BLaER1 treated with 17β-estradiol and CSF1 and Interleukin-3, amounts not matched to agents 10 nM and 100 nM (cell line): ENCODE results near the gene CCDC12.

ENCODE experiments used
- H3K27ac ChIP-seq, 11 experiments: shearing (Covaris generic); formaldehyde crosslinking; 2 replicates each; pipeline ENCODE4 v1.8.1; 2022
- H3K27me3 ChIP-seq, 11 experiments: shearing (Covaris generic); formaldehyde crosslinking; 2 replicates each; pipeline ENCODE4 v1.8.1; 2022
- H3K36me3 ChIP-seq, 11 experiments: shearing (Covaris generic); formaldehyde crosslinking; 2 replicates each; pipeline ENCODE4 v1.8.1; 2022
- H3K4me1 ChIP-seq, 10 experiments: shearing (Covaris generic); formaldehyde crosslinking; 2 replicates each; pipeline ENCODE4 v1.8.1; 2022
- H3K4me2 ChIP-seq, 11 experiments: shearing (Covaris generic); formaldehyde crosslinking; 2 replicates each; pipeline ENCODE4 v1.8.1; 2022
- H3K4me3 ChIP-seq, 10 experiments: shearing (Covaris generic); formaldehyde crosslinking; 2 replicates each; pipeline ENCODE4 v1.8.1; 2022
- H3K9ac ChIP-seq, 11 experiments: shearing (Covaris generic); formaldehyde crosslinking; 2 replicates each; pipeline ENCODE4 v1.8.1; 2022
- H3K9me3 ChIP-seq, 11 experiments: shearing (Covaris generic); formaldehyde crosslinking; replicated peaks in 1 of 11; 2 replicates each; pipeline ENCODE4 v1.8.1; 2022
- H4K20me1 ChIP-seq, 11 experiments: shearing (Covaris generic); formaldehyde crosslinking; 2 replicates each; pipeline ENCODE4 v1.8.1; 2022
- Cebpa-rat ChIP-seq, 11 experiments: shearing (Covaris generic); IDR thresholded peaks; 2 replicates each; pipeline ENCODE4 v1.8.1; 2022

Gene CCDC12

DNA sequence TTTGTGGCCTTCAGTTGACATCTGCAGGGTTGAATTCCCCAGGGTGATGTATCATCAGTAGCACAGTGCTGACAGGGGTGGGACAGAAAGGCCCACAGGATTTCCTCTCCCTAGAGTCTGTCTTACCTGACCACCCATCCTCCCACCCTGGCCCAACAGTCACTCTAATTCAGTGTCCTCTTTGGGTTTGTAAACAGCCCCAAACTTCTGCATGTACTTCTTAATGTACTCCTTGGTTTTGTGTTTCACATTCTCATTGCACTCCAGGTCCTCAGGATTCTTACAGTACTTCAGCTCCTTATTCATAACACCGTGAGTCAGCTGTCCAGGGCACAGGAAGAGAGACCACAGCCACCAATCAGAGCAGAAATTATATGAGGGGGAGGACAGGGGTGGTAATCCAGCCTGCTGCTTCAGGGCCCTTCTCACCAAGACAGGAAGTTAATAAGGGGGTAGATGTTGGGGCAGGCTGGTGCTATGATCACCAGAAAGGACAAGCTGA, 40.4 kb upstream of the CCDC12 start:
- Histone ChIP-seq H3K4me1 (peaks cover 49 to 100% (median 99%) of the 10 kb centered on the region in 10 experiments), H4K20me1 (peaks cover 0 to 70% (median 0%) of the 10 kb centered on the region in 11 experiments; a peak in 6 of 22 replicates), H3K27ac (peak overlapping the region in 10 of 11 experiments; percentile 51 to 89 (median 86); a peak in 20 of 22 replicates), H3K9me3 (no peaks in the 10 kb centered on the region), H3K4me3 (peak overlapping the region in 8 of 10 experiments; percentile 27 to 57 (median 38); a peak in 12 of 20 replicates), H3K36me3 (peaks cover 56 to 96% (median 73%) of the 10 kb centered on the region in 11 experiments; a peak in 21 of 22 replicates), H3K27me3 (no peaks in the 10 kb centered on the region), H3K9ac (peak overlapping the region; percentile 13 to 81 (median 74); a peak in 21 of 22 replicates), H3K4me2 (peak overlapping the region; percentile 65 to 95 (median 91))
- no peak for TF ChIP-seq Cebpa-rat (IDR thresholded peaks at IDR 0.05)

- Histone ChIP-seq H3K27me3 (no peaks in the 10 kb centered on the region), H3K36me3 (peaks cover 55 to 89% (median 69%) of the 10 kb centered on the region in 11 experiments; a peak in 21 of 22 replicates), H3K4me2 (peak overlapping the region; percentile 65 to 95 (median 91)), H3K27ac (peak overlapping the region in 10 of 11 experiments; percentile 51 to 89 (median 86); a peak in 20 of 22 replicates), H3K4me1 (peaks cover 49 to 100% (median 99%) of the 10 kb centered on the region in 10 experiments), H3K9me3 (no peaks in the 10 kb centered on the region), H3K9ac (peak overlapping the region in 10 of 11 experiments; percentile 13 to 81 (median 74); a peak in 17 of 22 replicates), H3K4me3 (peak overlapping the region in 7 of 10 experiments; percentile 27 to 57 (median 39); a peak in 11 of 20 replicates), H4K20me1 (peaks cover 0 to 63% (median 0%) of the 10 kb centered on the region in 11 experiments; a peak in 6 of 22 replicates)
- no peak for TF ChIP-seq Cebpa-rat (IDR thresholded peaks at IDR 0.05)
Measured at GRCh38 chr3:47016086-47016933, 39.8 kb upstream of the CCDC12 start.

GRCh38 chr3:47015151-47015550, 38.6 kb upstream of the CCDC12 start:
- peak overlapping the region in 9 of 11 experiments; percentile 9 to 68 (median 50); a peak in 15 of 22 replicates for H3K27ac ChIP-seq
- H3K4me2 ChIP-seq, result peak overlapping the region in 10 of 11 experiments; percentile 2 to 95 (median 64); a peak in 17 of 22 replicates
- no peaks in the 10 kb centered on the region for H3K27me3 ChIP-seq
- TF ChIP-seq Cebpa-rat (IDR thresholded peaks at IDR 0.05), result no peak
- no peaks in the 10 kb centered on the region for H3K9me3 ChIP-seq
- H3K9ac ChIP-seq, result peak overlapping the region in 5 of 11 experiments; percentile 1 to 42 (median 27); a peak in 7 of 22 replicates
- peaks cover 44 to 78% (median 58%) of the 10 kb centered on the region in 11 experiments; a peak in 21 of 22 replicates for H3K36me3 ChIP-seq
- H4K20me1 ChIP-seq, result peaks cover 0 to 55% (median 0%) of the 10 kb centered on the region in 11 experiments; a peak in 6 of 22 replicates
- peaks cover 44 to 100% (median 100%) of the 10 kb centered on the region in 10 experiments for H3K4me1 ChIP-seq
- H3K4me3 ChIP-seq, result no peak overlapping the region

GRCh38 chr3:47014036-47014435, 37.5 kb upstream of the CCDC12 start:
- no peak overlapping the region for H3K9ac ChIP-seq
- peaks cover 0 to 43% (median 0%) of the 10 kb centered on the region in 11 experiments; a peak in 6 of 22 replicates for H4K20me1 ChIP-seq
- no peak overlapping the region for H3K4me3 ChIP-seq
- TF ChIP-seq Cebpa-rat (IDR thresholded peaks at IDR 0.05), result no peak
- H3K4me2 ChIP-seq, result peak overlapping the region in 5 of 11 experiments; percentile 5 to 95 (median 91); a peak in 8 of 22 replicates
- H3K27me3 ChIP-seq, result no peaks in the 10 kb centered on the region
- peaks cover 40 to 100% (median 98%) of the 10 kb centered on the region in 10 experiments for H3K4me1 ChIP-seq
- no peaks in the 10 kb centered on the region for H3K9me3 ChIP-seq
- H3K36me3 ChIP-seq, result peaks cover 33 to 66% (median 46%) of the 10 kb centered on the region in 11 experiments; a peak in 21 of 22 replicates
- peak overlapping the region in 2 of 11 experiments; percentile 9 to 34; a peak in 1 of 22 replicates for H3K27ac ChIP-seq

DNA sequence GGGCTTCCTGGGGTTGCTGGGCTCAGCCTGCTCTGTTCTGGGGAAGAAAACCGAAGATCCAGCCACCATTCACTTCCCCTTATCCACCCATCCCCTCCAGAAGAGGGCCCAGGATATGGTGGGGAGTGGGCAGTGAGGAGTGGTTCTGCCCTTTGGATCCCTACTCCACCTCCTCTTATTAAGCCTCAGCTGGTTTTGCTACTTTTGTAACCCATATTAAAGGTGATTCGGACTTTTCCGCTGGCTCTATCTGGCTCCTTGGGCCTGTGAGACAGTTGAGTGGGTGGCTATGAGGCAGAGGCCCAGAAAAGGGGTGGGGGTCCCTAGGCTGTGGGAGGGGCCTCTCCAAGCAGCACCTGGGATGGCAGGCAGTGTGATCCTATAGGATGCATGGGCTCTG, 36.7 kb upstream of the CCDC12 start:
- Histone ChIP-seq H3K36me3 (peaks cover 26 to 62% (median 43%) of the 10 kb centered on the region in 11 experiments; a peak in 20 of 22 replicates), H3K4me1 (peaks cover 39 to 100% (median 97%) of the 10 kb centered on the region in 10 experiments), H3K9me3 (no peaks in the 10 kb centered on the region), H3K4me2 (peak overlapping the region in 8 of 11 experiments; percentile 84 to 98 (median 92); a peak in 10 of 22 replicates), H3K27ac (peak overlapping the region in 7 of 11 experiments; percentile 9 to 96 (median 33); a peak in 9 of 22 replicates), H4K20me1 (peaks cover 0 to 35% (median 0%) of the 10 kb centered on the region in 11 experiments; a peak in 9 of 22 replicates), H3K4me3 (no peak overlapping the region), H3K9ac (no peak overlapping the region; a peak in 1 of 22 replicates), H3K27me3 (no peaks in the 10 kb centered on the region)
- no peak for TF ChIP-seq Cebpa-rat (IDR thresholded peaks at IDR 0.05)

DNA sequence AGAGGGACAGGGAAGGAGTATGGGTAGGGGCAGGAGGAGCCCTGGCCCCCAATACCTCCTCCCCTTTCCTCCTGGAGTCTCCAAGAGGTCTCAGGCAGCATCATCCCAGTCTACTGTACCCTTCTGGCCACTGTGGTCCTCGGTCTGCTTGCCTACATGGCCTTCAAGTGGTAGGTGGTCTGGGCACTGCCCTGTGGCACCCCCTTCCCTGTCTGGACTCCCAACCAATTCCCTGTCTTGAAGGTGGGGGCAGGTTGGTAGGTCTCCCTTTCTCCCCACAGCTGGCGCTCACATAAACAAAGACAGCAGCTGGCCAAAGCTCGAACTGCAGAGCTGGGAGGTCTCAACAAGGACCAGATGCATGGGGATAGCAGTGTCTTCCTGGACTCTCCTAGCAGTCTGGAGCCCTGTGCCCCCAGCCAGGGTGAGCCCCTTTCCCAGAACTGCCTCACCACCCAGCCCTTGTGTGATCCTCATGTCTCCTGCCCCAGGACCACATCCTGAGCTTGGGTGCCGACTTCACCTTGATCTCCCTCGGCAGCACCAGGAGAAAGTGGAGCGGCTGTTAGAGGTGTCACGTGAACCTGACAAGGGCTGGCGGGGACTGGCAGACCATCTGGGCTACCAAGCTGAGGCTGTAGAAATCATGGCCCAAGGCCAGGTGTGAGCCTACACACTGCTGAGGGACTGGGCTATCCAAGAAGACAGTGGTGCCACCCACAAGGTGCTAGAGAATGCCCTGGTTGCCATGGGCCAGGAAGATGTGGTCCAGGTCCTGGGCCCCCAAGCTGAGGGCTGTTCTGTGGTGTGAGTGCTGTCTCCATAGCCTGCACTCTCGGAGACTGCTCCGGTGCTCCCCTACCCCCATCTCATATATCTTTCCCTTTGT, 36.0 kb upstream of the CCDC12 start:
- TF ChIP-seq Cebpa-rat (IDR thresholded peaks at IDR 0.05), result no peak
- H3K4me3 ChIP-seq, result no peak overlapping the region
- peak overlapping the region in 9 of 11 experiments; percentile 84 to 98 (median 92); a peak in 15 of 22 replicates for H3K4me2 ChIP-seq
- H3K27me3 ChIP-seq, result no peaks in the 10 kb centered on the region
- H3K4me1 ChIP-seq, result peaks cover 32 to 99% (median 94%) of the 10 kb centered on the region in 10 experiments
- no peak overlapping the region; a peak in 1 of 22 replicates for H3K9ac ChIP-seq
- peaks cover 22 to 62% (median 43%) of the 10 kb centered on the region in 11 experiments; a peak in 20 of 22 replicates for H3K36me3 ChIP-seq
- H3K27ac ChIP-seq, result peak overlapping the region in 8 of 11 experiments; percentile 9 to 96 (median 32); a peak in 12 of 22 replicates
- H4K20me1 ChIP-seq, result peaks cover 0 to 32% (median 6%) of the 10 kb centered on the region in 11 experiments; a peak in 10 of 22 replicates
- no peaks in the 10 kb centered on the region for H3K9me3 ChIP-seq

DNA sequence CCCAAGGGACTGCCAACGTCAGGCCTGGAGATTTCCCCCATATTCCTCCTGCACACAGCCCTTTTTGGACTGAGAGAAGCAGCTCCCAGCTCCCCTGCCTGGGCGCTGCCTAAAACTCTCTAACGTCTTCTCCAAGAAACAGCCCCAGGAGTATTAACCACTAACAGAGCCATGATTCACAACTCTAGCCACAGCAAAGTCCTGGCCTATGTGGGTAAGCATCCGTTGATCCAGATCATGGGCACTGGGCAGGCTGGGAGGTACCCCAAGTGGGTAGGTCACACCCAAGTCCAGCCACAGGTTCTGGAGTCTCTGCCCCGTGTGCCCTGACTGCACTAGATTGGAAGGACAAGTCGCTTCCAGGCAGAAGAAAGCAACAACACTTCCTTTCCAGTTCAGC, 34.8 kb upstream of the CCDC12 start:
- H3K9ac ChIP-seq, result peak overlapping the region in 6 of 11 experiments; percentile 4 to 56 (median 34); a peak in 7 of 22 replicates
- peaks cover 0 to 32% (median 4%) of the 10 kb centered on the region in 11 experiments; a peak in 9 of 22 replicates for H4K20me1 ChIP-seq
- H3K4me2 ChIP-seq, result peak overlapping the region in 10 of 11 experiments; percentile 9 to 98 (median 92); a peak in 18 of 22 replicates
- no peak for TF ChIP-seq Cebpa-rat (IDR thresholded peaks at IDR 0.05)
- peaks cover 31 to 62% (median 51%) of the 10 kb centered on the region in 11 experiments for H3K36me3 ChIP-seq
- H3K4me1 ChIP-seq, result peaks cover 20 to 98% (median 83%) of the 10 kb centered on the region in 10 experiments
- H3K4me3 ChIP-seq, result no peak overlapping the region
- H3K9me3 ChIP-seq, result no peaks in the 10 kb centered on the region
- H3K27me3 ChIP-seq, result no peaks in the 10 kb centered on the region
- peak overlapping the region in 8 of 11 experiments; percentile 88 to 96 (median 93); a peak in 15 of 22 replicates for H3K27ac ChIP-seq
